HepG2 (cell line): ENCODE measurements around the gene TIMM44. TPM values are rescaled to one million over a fixed set of nuclear protein-coding genes. Genes with fewer than 3 reads are reported as not detected.
A peak's percentile ranks its signal among the peaks of the same experiment; 100 is the strongest.

Experiments
- DR1 ChIP-seq: sonication (generic); formaldehyde crosslinking; IDR thresholded peaks from 2 replicates; pipeline ENCODE4 v1.8.0; 2021; ENCODE audit warnings: mild to moderate bottlenecking, missing genetic modification reagents, inconsistent platforms
- GATA4 ChIP-seq: sonication (generic); IDR thresholded peaks from 2 replicates; pipeline ENCODE4 v1.6.1; 2016; ENCODE audit warnings: antibody characterized with exemption, low read depth, borderline replicate concordance
- HHEX ChIP-seq: IDR thresholded peaks from 2 replicates; pipeline ENCODE4 v1.6.1; 2016; ENCODE audit warnings: control low read depth
- MBNL3 ChIP-seq: fragments of 250-450 bp; sonication (Bioruptor Pico); conservative IDR thresholded peaks from 2 replicates; pipeline ENCODE4 v1.8.0; 2022; ENCODE audit warnings: mild to moderate bottlenecking, inconsistent platforms
- NFE2L2 ChIP-seq: fragments of 150-350 bp; IDR thresholded peaks from 2 replicates; pipeline ENCODE4 v1.6.1; 2014; ENCODE audit warnings: low read length
- NR2C2 ChIP-seq: sonication (generic); formaldehyde crosslinking; IDR thresholded peaks from 2 replicates; pipeline ENCODE4 v1.4.0; 2020; ENCODE audit warnings: missing genetic modification reagents, mild to moderate bottlenecking, moderate library complexity, borderline replicate concordance
- PAX8 ChIP-seq: sonication (generic); formaldehyde crosslinking; IDR thresholded peaks from 2 replicates; pipeline ENCODE4 v1.8.0; 2022; ENCODE audit warnings: mild to moderate bottlenecking, missing genetic modification reagents, borderline replicate concordance
- REXO4 ChIP-seq: sonication (generic); formaldehyde crosslinking; IDR thresholded peaks from 2 replicates; pipeline ENCODE4 v1.8.0; 2022; ENCODE audit warnings: missing genetic modification reagents, mild to moderate bottlenecking, borderline replicate concordance
- SNRNP70 ChIP-seq: fragments of 200-400 bp; formaldehyde crosslinking; IDR thresholded peaks from 2 replicates; pipeline ENCODE4 v1.6.1; 2017; ENCODE audit warnings: mild to moderate bottlenecking, low read depth, low read length, moderate library complexity
- SP140L ChIP-seq: sonication (generic); formaldehyde crosslinking; IDR thresholded peaks from 2 replicates; pipeline ENCODE4 v1.4.0; 2020; ENCODE audit warnings: missing genetic modification reagents, borderline replicate concordance
- SYNCRIP ChIP-seq: fragments of 200-400 bp; formaldehyde crosslinking; IDR thresholded peaks from 2 replicates; pipeline ENCODE4 v1.6.1; 2018; ENCODE audit warnings: mild to moderate bottlenecking, low read depth, low read length; ENCODE audit not compliant: insufficient read depth
- U2AF1 ChIP-seq: fragments of 200-400 bp; formaldehyde crosslinking; optimal IDR thresholded peaks from 2 replicates; pipeline ENCODE3; 2017; ENCODE audit warnings: mild to moderate bottlenecking, low read depth, low read length
- UBTF ChIP-seq: sonication (generic); formaldehyde crosslinking; IDR thresholded peaks from 2 replicates; pipeline ENCODE4 v1.4.0; 2020; ENCODE audit warnings: mild to moderate bottlenecking, missing genetic modification reagents
- ZNF121 ChIP-seq: sonication (generic); formaldehyde crosslinking; IDR thresholded peaks from 2 replicates; pipeline ENCODE4 v1.5.0; 2020; ENCODE audit warnings: mild to moderate bottlenecking, missing genetic modification reagents
- ZNF138 ChIP-seq: sonication (generic); formaldehyde crosslinking; IDR thresholded peaks from 2 replicates; pipeline ENCODE4 v1.5.0; 2020; ENCODE audit warnings: mild to moderate bottlenecking, low read depth, missing genetic modification reagents
- ZNF335 ChIP-seq: sonication (generic); formaldehyde crosslinking; IDR thresholded peaks from 2 replicates; pipeline ENCODE4 v1.4.0; 2020; ENCODE audit warnings: missing genetic modification reagents
- ZNF33B ChIP-seq: sonication (generic); formaldehyde crosslinking; IDR thresholded peaks from 2 replicates; pipeline ENCODE4 v1.5.1; 2020; ENCODE audit warnings: mild to moderate bottlenecking, missing genetic modification reagents
- ZNF530 ChIP-seq: sonication (generic); formaldehyde crosslinking; IDR thresholded peaks from 2 replicates; pipeline ENCODE4 v1.5.0; 2020; ENCODE audit warnings: low read depth, mild to moderate bottlenecking, missing genetic modification reagents
- ZNF709 ChIP-seq: sonication (generic); formaldehyde crosslinking; IDR thresholded peaks from 2 replicates; pipeline ENCODE4 v1.5.0; 2020; ENCODE audit warnings: mild to moderate bottlenecking, missing genetic modification reagents
- polyA plus RNA-seq, 8 experiments: library from polyadenylated mRNA; depleted of rRNA in 3 of 8; stranded (reverse) in 7 of 8; unstranded in 1 of 8; fragments of >200 nt; fragmentation: Illumina TruSeq in 4 of 8; extraction: Trizol in 4 of 8; gene quantifications; 2 replicates each; pipeline versions ENCODE4 v1.2.1 to v1.2.3, GENCODE V29; 2011 to 2016; ENCODE audit warnings: low read depth in 4 of 8, missing spikeins in 1 of 8, mixed read lengths in 1 of 8; ENCODE audit not compliant: insufficient read depth in 1 of 8
- total RNA-seq, 5 experiments: library from RNA; depleted of rRNA; stranded (reverse); fragments of >200 nt; fragmentation: Illumina TruSeq; extraction: Trizol; gene quantifications; 2 replicates each; pipeline ENCODE4 v1.2.3, GENCODE V29; 2016; ENCODE audit warnings: low read depth in 1 of 5
- TF ChIP-seq, protein P1 (sequence below): sonication (generic); formaldehyde crosslinking; IDR thresholded peaks from 2 replicates; pipeline ENCODE4 v1.5.0; 2020; ENCODE audit warnings: mild to moderate bottlenecking, missing genetic modification reagents, moderate library complexity
- TF ChIP-seq, protein P2 (sequence below), 2 experiments: sonication (generic) in 1 of 2; formaldehyde crosslinking in 1 of 2; IDR thresholded peaks; 2 replicates each; pipeline versions ENCODE4 v1.5.1 to v1.6.1; 2011 to 2020; ENCODE audit warnings: borderline replicate concordance in 1 of 2, low read depth in 1 of 2, low read length in 1 of 2, mild to moderate bottlenecking in 1 of 2, missing genetic modification reagents in 1 of 2, moderate library complexity in 1 of 2
- TF ChIP-seq, protein P3 (sequence below): sonication (generic); formaldehyde crosslinking; IDR thresholded peaks from 2 replicates; pipeline ENCODE4 v1.4.0; 2020; ENCODE audit warnings: missing genetic modification reagents

TIMM44 gene
- total and polyA plus RNA-seq, 2 of the 13 experiments (the other 11 are each of a cell fraction or from before 2014, with no cell fraction given) = 42.9 to 72.6 TPM

DNA sequence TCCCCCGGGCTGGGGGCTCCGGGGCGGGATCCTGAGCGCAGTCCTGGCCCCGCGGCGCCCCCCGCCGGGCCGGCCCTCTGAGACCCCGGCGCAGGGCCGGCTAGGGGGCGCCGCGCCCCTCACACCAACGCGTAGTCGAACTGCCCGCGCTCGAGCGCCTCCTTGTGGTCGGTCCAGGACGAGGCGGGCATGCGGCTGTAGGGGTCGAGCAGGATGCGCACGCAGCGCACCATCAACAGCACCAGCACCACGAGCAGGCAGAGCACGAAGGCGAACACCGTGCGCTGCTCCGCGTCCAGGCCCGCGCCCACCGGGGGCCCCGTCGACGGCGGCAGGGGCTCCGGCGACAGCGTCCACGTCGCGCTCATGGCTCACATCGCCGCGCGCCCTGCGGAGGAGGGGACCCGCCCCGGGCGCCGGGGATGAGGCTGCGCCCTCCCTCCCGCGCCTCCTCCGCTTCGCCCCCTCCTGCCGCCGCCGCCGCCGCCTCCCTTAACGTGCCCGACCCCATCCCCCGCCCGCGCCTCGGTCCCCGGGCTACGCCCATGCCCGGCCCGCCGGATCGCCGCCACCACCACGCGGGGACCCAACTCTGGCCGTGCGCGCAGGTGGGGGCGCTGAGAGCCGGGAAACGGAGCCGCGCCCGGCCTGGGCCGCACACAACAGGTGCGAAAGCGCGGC lies 18.2 kb downstream of the TIMM44 start (continued):
- TF ChIP-seq NR2C2 (CRISPR knock-in tag) (no peak), ZNF709 (peak; percentile 54), REXO4 (CRISPR knock-in tag) (no peak), ZNF33B (CRISPR knock-in tag) (no peak), ZNF530 (CRISPR knock-in tag) (no peak), SNRNP70 (no peak), ZNF121 (CRISPR knock-in tag) (no peak), MBNL3 (no peak), ZNF138 (no peak; the same call in none of the 2 replicates), HHEX (CRISPR knock-in tag) (no peak), ZNF335 (CRISPR knock-in tag) (no peak), UBTF (peak; percentile 17; the same call in 1 of the 2 replicates), NFE2L2 (no peak), DR1 (CRISPR knock-in tag) (peak; percentile 35; the same call in 1 of the 2 replicates), PAX8 (no peak), U2AF1 (no peak), SYNCRIP (no peak), GATA4 (no peak), SP140L (no peak)
- TF ChIP-seq, protein P1, sequence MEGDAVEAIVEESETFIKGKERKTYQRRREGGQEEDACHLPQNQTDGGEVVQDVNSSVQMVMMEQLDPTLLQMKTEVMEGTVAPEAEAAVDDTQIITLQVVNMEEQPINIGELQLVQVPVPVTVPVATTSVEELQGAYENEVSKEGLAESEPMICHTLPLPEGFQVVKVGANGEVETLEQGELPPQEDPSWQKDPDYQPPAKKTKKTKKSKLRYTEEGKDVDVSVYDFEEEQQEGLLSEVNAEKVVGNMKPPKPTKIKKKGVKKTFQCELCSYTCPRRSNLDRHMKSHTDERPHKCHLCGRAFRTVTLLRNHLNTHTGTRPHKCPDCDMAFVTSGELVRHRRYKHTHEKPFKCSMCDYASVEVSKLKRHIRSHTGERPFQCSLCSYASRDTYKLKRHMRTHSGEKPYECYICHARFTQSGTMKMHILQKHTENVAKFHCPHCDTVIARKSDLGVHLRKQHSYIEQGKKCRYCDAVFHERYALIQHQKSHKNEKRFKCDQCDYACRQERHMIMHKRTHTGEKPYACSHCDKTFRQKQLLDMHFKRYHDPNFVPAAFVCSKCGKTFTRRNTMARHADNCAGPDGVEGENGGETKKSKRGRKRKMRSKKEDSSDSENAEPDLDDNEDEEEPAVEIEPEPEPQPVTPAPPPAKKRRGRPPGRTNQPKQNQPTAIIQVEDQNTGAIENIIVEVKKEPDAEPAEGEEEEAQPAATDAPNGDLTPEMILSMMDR (CRISPR knock-in tag) = peak; percentile 93
- TF ChIP-seq, protein P2, sequence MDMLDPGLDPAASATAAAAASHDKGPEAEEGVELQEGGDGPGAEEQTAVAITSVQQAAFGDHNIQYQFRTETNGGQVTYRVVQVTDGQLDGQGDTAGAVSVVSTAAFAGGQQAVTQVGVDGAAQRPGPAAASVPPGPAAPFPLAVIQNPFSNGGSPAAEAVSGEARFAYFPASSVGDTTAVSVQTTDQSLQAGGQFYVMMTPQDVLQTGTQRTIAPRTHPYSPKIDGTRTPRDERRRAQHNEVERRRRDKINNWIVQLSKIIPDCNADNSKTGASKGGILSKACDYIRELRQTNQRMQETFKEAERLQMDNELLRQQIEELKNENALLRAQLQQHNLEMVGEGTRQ (IDR thresholded peaks at IDR 0.05; ENCODE audit: low read depth, low read length) = no peak
- TF ChIP-seq, protein P2 (CRISPR knock-in tag; IDR thresholded peaks at IDR 0.05; ENCODE audit: borderline replicate concordance) = no peak
- TF ChIP-seq, protein P3, sequence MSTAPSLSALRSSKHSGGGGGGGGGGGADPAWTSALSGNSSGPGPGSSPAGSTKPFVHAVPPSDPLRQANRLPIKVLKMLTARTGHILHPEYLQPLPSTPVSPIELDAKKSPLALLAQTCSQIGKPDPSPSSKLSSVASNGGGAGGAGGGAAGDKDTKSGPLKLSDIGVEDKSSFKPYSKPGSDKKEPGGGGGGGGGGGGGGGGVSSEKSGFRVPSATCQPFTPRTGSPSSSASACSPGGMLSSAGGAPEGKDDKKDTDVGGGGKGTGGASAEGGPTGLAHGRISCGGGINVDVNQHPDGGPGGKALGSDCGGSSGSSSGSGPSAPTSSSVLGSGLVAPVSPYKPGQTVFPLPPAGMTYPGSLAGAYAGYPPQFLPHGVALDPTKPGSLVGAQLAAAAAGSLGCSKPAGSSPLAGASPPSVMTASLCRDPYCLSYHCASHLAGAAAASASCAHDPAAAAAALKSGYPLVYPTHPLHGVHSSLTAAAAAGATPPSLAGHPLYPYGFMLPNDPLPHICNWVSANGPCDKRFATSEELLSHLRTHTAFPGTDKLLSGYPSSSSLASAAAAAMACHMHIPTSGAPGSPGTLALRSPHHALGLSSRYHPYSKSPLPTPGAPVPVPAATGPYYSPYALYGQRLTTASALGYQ (CRISPR knock-in tag) = no peak
